OCI-LY1 (cell line): Measurements from ENCODE around the gene CCDC97.

Experiments
- CTCF ChIP-seq: fragments of 200-600 bp; sonication (generic), shearing (Covaris generic); IDR thresholded peaks from 2 replicates; pipeline ENCODE4 v1.5.1; 2017; ENCODE audit warnings: mild to moderate bottlenecking, antibody characterized with exemption, low read length, moderate library complexity, mixed read lengths
- EZH2 ChIP-seq: fragments of 200-600 bp; sonication (generic), shearing (Covaris generic); IDR thresholded peaks from 2 replicates; pipeline ENCODE4 v1.8.0; 2017; ENCODE audit warnings: borderline replicate concordance, mixed run types, mild to moderate bottlenecking, antibody characterized with exemption, low read length, moderate library complexity, mixed read lengths

GRCh38 chr19:41294393-41294792 is 15.6 kb upstream of the CCDC97 start:
- TF ChIP-seq CTCF = no peak
- TF ChIP-seq EZH2 = no peak
